GM23338 (cell line): ENCODE data around the gene TBC1D7. TPM values are rescaled to one million over a fixed set of nuclear protein-coding genes. Genes with fewer than 3 reads are reported as not detected.

Experiments
- ATAC-seq: fragments of 200-7000 bp; cut with Tn5 transposase; 3 replicates; pipeline ENCODE4 v1.9.1; 2020
- DNase-seq: peaks from one replicate; pipeline ENCODE4 v3.0.0-alpha.2; 2015; ENCODE audit warnings: low spot score
- H2AFZ ChIP-seq: fragments of 200-600 bp; sonication (generic); 2 replicates; pipeline ENCODE4 v1.8.0; 2016; ENCODE audit warnings: antibody characterized with exemption, mild to moderate bottlenecking, moderate library complexity
- H3F3A ChIP-seq: fragments of 200-600 bp; sonication (generic); replicated peaks from 2 replicates; pipeline ENCODE4 v1.8.0; 2017; ENCODE audit warnings: antibody characterized with exemption, mixed run types, low read depth
- H3K27ac ChIP-seq: fragments of 200-600 bp; sonication (generic); 2 replicates; pipeline ENCODE4 v1.6.1; 2016; ENCODE audit warnings: low read depth
- H3K27me3 ChIP-seq: fragments of 200-600 bp; sonication (generic); 2 replicates; pipeline ENCODE4 v1.8.0; 2016; ENCODE audit warnings: mild to moderate bottlenecking, mixed run types, moderate library complexity; ENCODE audit not compliant: insufficient read depth
- H3K36me3 ChIP-seq: fragments of 200-600 bp; sonication (generic); 2 replicates; pipeline ENCODE4 v1.8.0; 2016; ENCODE audit warnings: mild to moderate bottlenecking; ENCODE audit not compliant: insufficient read depth
- H3K4me1 ChIP-seq: fragments of 200-600 bp; sonication (generic); 2 replicates; pipeline ENCODE4 v1.8.0; 2016; ENCODE audit warnings: mild to moderate bottlenecking, moderate library complexity; ENCODE audit not compliant: insufficient read depth
- H3K4me2 ChIP-seq: fragments of 200-600 bp; sonication (generic); 2 replicates; pipeline ENCODE4 v1.7.1; 2017; ENCODE audit warnings: mixed run types
- H3K4me3 ChIP-seq: fragments of 200-600 bp; sonication (generic); 2 replicates; pipeline ENCODE4 v1.6.1; 2016; ENCODE audit warnings: mixed run types
- H3K79me2 ChIP-seq: fragments of 200-600 bp; sonication (generic); replicated peaks from 2 replicates; pipeline ENCODE4 v1.8.0; 2017; ENCODE audit warnings: mild to moderate bottlenecking; ENCODE audit not compliant: insufficient read depth
- H3K9me2 ChIP-seq: fragments of 200-600 bp; sonication (generic); 2 replicates; pipeline ENCODE4 v1.8.0; 2017; ENCODE audit not compliant: insufficient read depth
- H4K20me1 ChIP-seq: fragments of 200-600 bp; sonication (generic); replicated peaks from 2 replicates; pipeline ENCODE4 v1.8.0; 2017; ENCODE audit warnings: mild to moderate bottlenecking; ENCODE audit not compliant: insufficient read depth
- H3K27ac Mint-ChIP-seq: 2 replicates; pipeline ENCODE4 v1.8.0; 2020; ENCODE audit warnings: inconsistent platforms, mild to moderate bottlenecking, moderate library complexity, mixed read lengths
- H3K27me3 Mint-ChIP-seq: 3 replicates; pipeline ENCODE4 v1.8.0; 2022; ENCODE audit warnings: low read depth, mild to moderate bottlenecking, moderate library complexity, mixed read lengths, inconsistent platforms; ENCODE audit not compliant: insufficient read depth, poor library complexity
- H3K36me3 Mint-ChIP-seq: 3 replicates; pipeline ENCODE4 v1.8.0; 2021; ENCODE audit warnings: low read depth, mild to moderate bottlenecking, inconsistent platforms, moderate library complexity, mixed read lengths
- H3K4me1 Mint-ChIP-seq: 3 replicates; pipeline ENCODE4 v1.8.0; 2020; ENCODE audit warnings: mild to moderate bottlenecking, inconsistent platforms, mixed read lengths
- H3K4me3 Mint-ChIP-seq: 3 replicates; pipeline ENCODE4 v1.8.0; 2021; ENCODE audit warnings: moderate library complexity, mild to moderate bottlenecking, inconsistent platforms, mixed read lengths
- H3K9me3 Mint-ChIP-seq: 3 replicates; pipeline ENCODE4 v1.8.0; 2020; ENCODE audit warnings: moderate library complexity, mild to moderate bottlenecking, inconsistent platforms, mixed read lengths
- CREB1 ChIP-seq: fragments of 250-450 bp; sonication (Bioruptor Pico); IDR thresholded peaks from 2 replicates; pipeline ENCODE4 v1.5.0; 2020; ENCODE audit warnings: low read depth, mild to moderate bottlenecking, moderate library complexity
- ETS1 ChIP-seq: IDR thresholded peaks from 2 replicates; pipeline ENCODE4 v1.6.1; 2016; ENCODE audit warnings: antibody characterized with exemption
- EZH2 ChIP-seq: fragments of 200-600 bp; sonication (generic); IDR thresholded peaks from one replicate; pipeline ENCODE4 v1.8.0; 2017; ENCODE audit warnings: antibody characterized with exemption, mild to moderate bottlenecking, low read depth; ENCODE audit not compliant: unreplicated experiment
- EZH2phosphoT487 ChIP-seq: fragments of 200-600 bp; sonication (generic); IDR thresholded peaks from one replicate; pipeline ENCODE4 v1.8.1; 2018; ENCODE audit warnings: antibody characterized with exemption; ENCODE audit not compliant: unreplicated experiment
- JUNB ChIP-seq: IDR thresholded peaks from one replicate; pipeline ENCODE4 v1.6.1; 2016; ENCODE audit warnings: antibody characterized with exemption; ENCODE audit not compliant: unreplicated experiment
- NANOG ChIP-seq: IDR thresholded peaks from 2 replicates; pipeline ENCODE4 v1.6.1; 2016; ENCODE audit warnings: antibody characterized with exemption, borderline replicate concordance
- POLR2AphosphoS5 ChIP-seq: IDR thresholded peaks from 2 replicates; pipeline ENCODE4 v1.6.1; 2016; ENCODE audit warnings: antibody characterized with exemption, low read depth
- REST ChIP-seq: IDR thresholded peaks from one replicate; pipeline ENCODE4 v1.6.1; 2018; ENCODE audit warnings: antibody characterized with exemption; ENCODE audit not compliant: unreplicated experiment
- STAT1 ChIP-seq: IDR thresholded peaks from one replicate; pipeline ENCODE4 v1.6.1; 2016; ENCODE audit warnings: antibody characterized with exemption; ENCODE audit not compliant: unreplicated experiment
- ZNF114 ChIP-seq: fragments of 250-450 bp; sonication (Bioruptor Pico); IDR thresholded peaks from 2 replicates; pipeline ENCODE4 v1.5.0; 2020; ENCODE audit warnings: mild to moderate bottlenecking, moderate library complexity
- ZNF331 ChIP-seq: fragments of 250-450 bp; sonication (Bioruptor Pico); IDR thresholded peaks from 2 replicates; pipeline ENCODE4 v1.5.0; 2020; ENCODE audit warnings: low read depth, mild to moderate bottlenecking, moderate library complexity
- polyA plus RNA-seq: library from polyadenylated mRNA; unstranded; fragments of >200 nt; fragmentation: Nextera tagmentation; extraction: Ambion mirVana; gene quantifications from 2 replicates; pipeline ENCODE4 v1.2.1, GENCODE V29; 2016
- total RNA-seq: library from RNA; depleted of rRNA; stranded (reverse); fragments of >200 nt; shearing (Covaris generic); gene quantifications from 2 replicates; pipeline ENCODE4 v1.2.3, GENCODE V29; 2014
- TF ChIP-seq, protein P1 (sequence below): fragments of 250-450 bp; sonication (Bioruptor Pico); IDR thresholded peaks from 2 replicates; pipeline ENCODE4 v1.5.0; 2020; ENCODE audit warnings: mild to moderate bottlenecking, moderate library complexity
- TF ChIP-seq, protein P2 (sequence below), 2 experiments: fragments of 200-600 bp in 1 of 2; sonication (generic) in 1 of 2; conservative IDR thresholded peaks; 2 replicates each; pipeline versions ENCODE4 v1.5.1 to v1.6.1; 2016 to 2017; ENCODE audit warnings: antibody characterized with exemption in 2 of 2, low read depth in 2 of 2, mild to moderate bottlenecking in 2 of 2, moderate library complexity in 1 of 2

Gene TBC1D7
- total and polyA plus RNA-seq, 2 experiments from 2014 or later, result 62.0 to 70.4 TPM

- H3K36me3 Mint-ChIP-seq, result no peaks in the 10 kb centered on the region; the same call in 2 of the 3 replicates
- ATAC-seq, result no peak
- no peaks in the 10 kb centered on the region for H3K79me2 ChIP-seq
Measured at GRCh38 chr6:13372688-13373487, 44.6 kb upstream of the TBC1D7 start.

More at GRCh38 chr6:13372688-13373487, 44.6 kb upstream of the TBC1D7 start:
- H3K27me3 ChIP-seq, result no peaks in the 10 kb centered on the region
- no peaks in the 10 kb centered on the region for H3K9me3 Mint-ChIP-seq
- H3K4me3 ChIP-seq, result no peak overlapping the region
- H3K27me3 Mint-ChIP-seq, result peaks cover 7% of the 10 kb centered on the region
- no peaks in the 10 kb centered on the region for H4K20me1 ChIP-seq
- no peak overlapping the region for H3K27ac ChIP-seq
- no peaks in the 10 kb centered on the region; the same call in 1 of the 2 replicates for H3K36me3 ChIP-seq
- no peak overlapping the region for H3K4me3 Mint-ChIP-seq
- TF ChIP-seq ZNF331 (CRISPR knock-in tag) (no peak), POLR2AphosphoS5 (no peak), REST (no peak), ZNF114 (no peak), STAT1 (no peak), EZH2 (no peak), NANOG (no peak), ETS1 (no peak), EZH2phosphoT487 (no peak), JUNB (no peak), CREB1 (CRISPR knock-in tag) (no peak)
- TF ChIP-seq, protein P1, sequence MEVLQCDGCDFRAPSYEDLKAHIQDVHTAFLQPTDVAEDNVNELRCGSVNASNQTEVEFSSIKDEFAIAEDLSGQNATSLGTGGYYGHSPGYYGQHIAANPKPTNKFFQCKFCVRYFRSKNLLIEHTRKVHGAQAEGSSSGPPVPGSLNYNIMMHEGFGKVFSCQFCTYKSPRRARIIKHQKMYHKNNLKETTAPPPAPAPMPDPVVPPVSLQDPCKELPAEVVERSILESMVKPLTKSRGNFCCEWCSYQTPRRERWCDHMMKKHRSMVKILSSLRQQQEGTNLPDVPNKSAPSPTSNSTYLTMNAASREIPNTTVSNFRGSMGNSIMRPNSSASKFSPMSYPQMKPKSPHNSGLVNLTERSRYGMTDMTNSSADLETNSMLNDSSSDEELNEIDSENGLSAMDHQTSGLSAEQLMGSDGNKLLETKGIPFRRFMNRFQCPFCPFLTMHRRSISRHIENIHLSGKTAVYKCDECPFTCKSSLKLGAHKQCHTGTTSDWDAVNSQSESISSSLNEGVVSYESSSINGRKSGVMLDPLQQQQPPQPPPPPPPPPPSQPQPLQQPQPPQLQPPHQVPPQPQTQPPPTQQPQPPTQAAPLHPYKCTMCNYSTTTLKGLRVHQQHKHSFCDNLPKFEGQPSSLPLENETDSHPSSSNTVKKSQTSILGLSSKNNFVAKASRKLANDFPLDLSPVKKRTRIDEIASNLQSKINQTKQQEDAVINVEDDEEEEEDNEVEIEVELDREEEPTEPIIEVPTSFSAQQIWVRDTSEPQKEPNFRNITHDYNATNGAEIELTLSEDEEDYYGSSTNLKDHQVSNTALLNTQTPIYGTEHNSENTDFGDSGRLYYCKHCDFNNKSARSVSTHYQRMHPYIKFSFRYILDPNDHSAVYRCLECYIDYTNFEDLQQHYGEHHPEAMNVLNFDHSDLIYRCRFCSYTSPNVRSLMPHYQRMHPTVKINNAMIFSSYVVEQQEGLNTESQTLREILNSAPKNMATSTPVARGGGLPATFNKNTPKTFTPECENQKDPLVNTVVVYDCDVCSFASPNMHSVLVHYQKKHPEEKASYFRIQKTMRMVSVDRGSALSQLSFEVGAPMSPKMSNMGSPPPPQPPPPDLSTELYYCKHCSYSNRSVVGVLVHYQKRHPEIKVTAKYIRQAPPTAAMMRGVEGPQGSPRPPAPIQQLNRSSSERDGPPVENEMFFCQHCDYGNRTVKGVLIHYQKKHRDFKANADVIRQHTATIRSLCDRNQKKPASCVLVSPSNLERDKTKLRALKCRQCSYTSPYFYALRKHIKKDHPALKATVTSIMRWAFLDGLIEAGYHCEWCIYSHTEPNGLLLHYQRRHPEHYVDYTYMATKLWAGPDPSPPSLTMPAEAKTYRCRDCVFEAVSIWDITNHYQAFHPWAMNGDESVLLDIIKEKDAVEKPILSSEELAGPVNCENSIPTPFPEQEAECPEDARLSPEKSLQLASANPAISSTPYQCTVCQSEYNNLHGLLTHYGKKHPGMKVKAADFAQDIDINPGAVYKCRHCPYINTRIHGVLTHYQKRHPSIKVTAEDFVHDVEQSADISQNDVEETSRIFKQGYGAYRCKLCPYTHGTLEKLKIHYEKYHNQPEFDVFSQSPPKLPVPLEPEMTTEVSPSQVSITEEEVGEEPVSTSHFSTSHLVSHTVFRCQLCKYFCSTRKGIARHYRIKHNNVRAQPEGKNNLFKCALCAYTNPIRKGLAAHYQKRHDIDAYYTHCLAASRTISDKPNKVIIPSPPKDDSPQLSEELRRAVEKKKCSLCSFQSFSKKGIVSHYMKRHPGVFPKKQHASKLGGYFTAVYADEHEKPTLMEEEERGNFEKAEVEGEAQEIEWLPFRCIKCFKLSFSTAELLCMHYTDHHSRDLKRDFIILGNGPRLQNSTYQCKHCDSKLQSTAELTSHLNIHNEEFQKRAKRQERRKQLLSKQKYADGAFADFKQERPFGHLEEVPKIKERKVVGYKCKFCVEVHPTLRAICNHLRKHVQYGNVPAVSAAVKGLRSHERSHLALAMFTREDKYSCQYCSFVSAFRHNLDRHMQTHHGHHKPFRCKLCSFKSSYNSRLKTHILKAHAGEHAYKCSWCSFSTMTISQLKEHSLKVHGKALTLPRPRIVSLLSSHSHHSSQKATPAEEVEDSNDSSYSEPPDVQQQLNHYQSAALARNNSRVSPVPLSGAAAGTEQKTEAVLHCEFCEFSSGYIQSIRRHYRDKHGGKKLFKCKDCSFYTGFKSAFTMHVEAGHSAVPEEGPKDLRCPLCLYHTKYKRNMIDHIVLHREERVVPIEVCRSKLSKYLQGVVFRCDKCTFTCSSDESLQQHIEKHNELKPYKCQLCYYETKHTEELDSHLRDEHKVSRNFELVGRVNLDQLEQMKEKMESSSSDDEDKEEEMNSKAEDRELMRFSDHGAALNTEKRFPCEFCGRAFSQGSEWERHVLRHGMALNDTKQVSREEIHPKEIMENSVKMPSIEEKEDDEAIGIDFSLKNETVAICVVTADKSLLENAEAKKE, result no peak
- TF ChIP-seq, protein P2, sequence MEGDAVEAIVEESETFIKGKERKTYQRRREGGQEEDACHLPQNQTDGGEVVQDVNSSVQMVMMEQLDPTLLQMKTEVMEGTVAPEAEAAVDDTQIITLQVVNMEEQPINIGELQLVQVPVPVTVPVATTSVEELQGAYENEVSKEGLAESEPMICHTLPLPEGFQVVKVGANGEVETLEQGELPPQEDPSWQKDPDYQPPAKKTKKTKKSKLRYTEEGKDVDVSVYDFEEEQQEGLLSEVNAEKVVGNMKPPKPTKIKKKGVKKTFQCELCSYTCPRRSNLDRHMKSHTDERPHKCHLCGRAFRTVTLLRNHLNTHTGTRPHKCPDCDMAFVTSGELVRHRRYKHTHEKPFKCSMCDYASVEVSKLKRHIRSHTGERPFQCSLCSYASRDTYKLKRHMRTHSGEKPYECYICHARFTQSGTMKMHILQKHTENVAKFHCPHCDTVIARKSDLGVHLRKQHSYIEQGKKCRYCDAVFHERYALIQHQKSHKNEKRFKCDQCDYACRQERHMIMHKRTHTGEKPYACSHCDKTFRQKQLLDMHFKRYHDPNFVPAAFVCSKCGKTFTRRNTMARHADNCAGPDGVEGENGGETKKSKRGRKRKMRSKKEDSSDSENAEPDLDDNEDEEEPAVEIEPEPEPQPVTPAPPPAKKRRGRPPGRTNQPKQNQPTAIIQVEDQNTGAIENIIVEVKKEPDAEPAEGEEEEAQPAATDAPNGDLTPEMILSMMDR (conservative IDR thresholded peaks at IDR 0.05; ENCODE audit: low read depth in 2 of 2), result no peak
- no peak overlapping the region for H3K27ac Mint-ChIP-seq
- H3F3A ChIP-seq, result no peaks in the 10 kb centered on the region
- H3K9me2 ChIP-seq, result peaks cover 6% of the 10 kb centered on the region; the same call in 1 of the 2 replicates
- no peak overlapping the region for H3K4me2 ChIP-seq
- H3K4me1 ChIP-seq, result 0 out of 2 replicates have a peak, but pooled peaks cover under 1% of the 10 kb centered on the region
- H3K4me1 Mint-ChIP-seq, result peaks cover 16% of the 10 kb centered on the region
- no peak overlapping the region for H2AFZ ChIP-seq
- DNase-seq, result no peak
